AG04449 (cell line): ENCODE data around the gene PRR23B.

ENCODE experiments used
- CTCF ChIA-PET: fragments of 350-600 bp; formaldehyde crosslinking; extraction: SDS; loops from one replicate; lab custom pipeline; 2021; ENCODE audit warnings: antibody characterized with exemption; lab: Yijun Ruan, JAX
- POLR2A ChIA-PET: fragments of 400-600, 350-600 bp; formaldehyde crosslinking; extraction: SDS; loops from one replicate; lab custom pipeline; 2020; ENCODE audit warnings: antibody characterized with exemption, inconsistent platforms; lab: Yijun Ruan, JAX
- DNase-seq: peaks from one replicate; pipeline ENCODE4 v3.0.0-alpha.2; 2010; ENCODE audit warnings: low read depth, low spot score
- H3K4me3 ChIP-seq: 2 replicates; pipeline ENCODE4 v1.5.1; 2011; ENCODE audit warnings: low read depth, mild to moderate bottlenecking, control low read depth, low read length
- TF ChIP-seq, protein P1 (sequence below): IDR thresholded peaks from one replicate; pipeline ENCODE4 v1.5.1; 2011; ENCODE audit warnings: mild to moderate bottlenecking, moderate library complexity, low read length, control low read depth, inconsistent platforms; ENCODE audit not compliant: insufficient read depth; ENCODE audit errors: missing control alignments

The PRR23B gene

DNA sequence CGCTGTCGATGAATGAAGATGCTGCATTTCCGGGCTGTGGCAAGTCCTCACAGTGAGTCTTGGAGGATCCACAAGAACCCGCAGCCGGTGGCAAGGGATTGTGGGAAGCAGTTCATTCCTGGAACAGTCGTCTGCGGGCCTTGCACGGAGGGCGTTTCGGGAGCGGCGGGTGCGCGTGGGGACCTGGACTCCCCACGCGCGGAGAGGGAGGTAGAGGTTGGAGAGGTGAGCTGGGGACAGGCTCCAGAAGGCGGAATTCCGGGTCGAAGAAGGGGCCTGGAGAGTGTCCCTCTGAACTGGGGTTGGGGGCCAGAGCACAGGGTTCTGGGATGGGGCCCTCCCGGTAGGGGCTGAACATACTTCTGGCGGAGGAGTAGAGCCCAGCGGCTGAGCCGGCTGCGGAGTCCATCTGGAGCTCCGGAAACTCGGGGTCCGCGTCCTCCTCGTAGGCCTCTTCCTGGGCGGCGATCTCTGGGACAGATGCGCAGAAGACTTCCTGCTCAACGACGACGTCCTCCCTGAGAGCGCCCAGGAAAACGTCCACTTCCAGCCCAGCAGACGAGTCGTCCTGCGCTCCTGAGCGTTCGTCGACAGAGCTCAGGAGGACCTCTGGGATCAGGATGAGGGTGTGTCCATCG is 15.3 kb downstream of the PRR23B start:
- TF ChIP-seq, protein P1, sequence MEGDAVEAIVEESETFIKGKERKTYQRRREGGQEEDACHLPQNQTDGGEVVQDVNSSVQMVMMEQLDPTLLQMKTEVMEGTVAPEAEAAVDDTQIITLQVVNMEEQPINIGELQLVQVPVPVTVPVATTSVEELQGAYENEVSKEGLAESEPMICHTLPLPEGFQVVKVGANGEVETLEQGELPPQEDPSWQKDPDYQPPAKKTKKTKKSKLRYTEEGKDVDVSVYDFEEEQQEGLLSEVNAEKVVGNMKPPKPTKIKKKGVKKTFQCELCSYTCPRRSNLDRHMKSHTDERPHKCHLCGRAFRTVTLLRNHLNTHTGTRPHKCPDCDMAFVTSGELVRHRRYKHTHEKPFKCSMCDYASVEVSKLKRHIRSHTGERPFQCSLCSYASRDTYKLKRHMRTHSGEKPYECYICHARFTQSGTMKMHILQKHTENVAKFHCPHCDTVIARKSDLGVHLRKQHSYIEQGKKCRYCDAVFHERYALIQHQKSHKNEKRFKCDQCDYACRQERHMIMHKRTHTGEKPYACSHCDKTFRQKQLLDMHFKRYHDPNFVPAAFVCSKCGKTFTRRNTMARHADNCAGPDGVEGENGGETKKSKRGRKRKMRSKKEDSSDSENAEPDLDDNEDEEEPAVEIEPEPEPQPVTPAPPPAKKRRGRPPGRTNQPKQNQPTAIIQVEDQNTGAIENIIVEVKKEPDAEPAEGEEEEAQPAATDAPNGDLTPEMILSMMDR: no peak
- H3K4me3 ChIP-seq: no peak overlapping the region
- CTCF ChIA-PET: no interaction called here
- POLR2A ChIA-PET: no interaction called here
- no peak for DNase-seq

GRCh38 chr3:138995706-138996105 is 25.0 kb downstream of the PRR23B start:
- TF ChIP-seq, protein P1: no peak
- POLR2A ChIA-PET: no interaction called here
- CTCF ChIA-PET: no interaction called here
- no peak for DNase-seq
- no peak overlapping the region for H3K4me3 ChIP-seq

- H3K4me3 ChIP-seq: no peak overlapping the region
- no peak for DNase-seq
- POLR2A ChIA-PET: interaction anchor here (0.6 kb wide), 1 partner anchor 434 kb away, joined by 4 read pairs; no protein-coding TSS in a partner anchor
- CTCF ChIA-PET: interaction anchor here (0.9 kb wide), 1 partner anchor 51 kb away, joined by 3 read pairs; no protein-coding TSS in a partner anchor
- TF ChIP-seq, protein P1: no peak
Measured at GRCh38 chr3:138987181-138987580, 33.5 kb downstream of the PRR23B start.

DNA sequence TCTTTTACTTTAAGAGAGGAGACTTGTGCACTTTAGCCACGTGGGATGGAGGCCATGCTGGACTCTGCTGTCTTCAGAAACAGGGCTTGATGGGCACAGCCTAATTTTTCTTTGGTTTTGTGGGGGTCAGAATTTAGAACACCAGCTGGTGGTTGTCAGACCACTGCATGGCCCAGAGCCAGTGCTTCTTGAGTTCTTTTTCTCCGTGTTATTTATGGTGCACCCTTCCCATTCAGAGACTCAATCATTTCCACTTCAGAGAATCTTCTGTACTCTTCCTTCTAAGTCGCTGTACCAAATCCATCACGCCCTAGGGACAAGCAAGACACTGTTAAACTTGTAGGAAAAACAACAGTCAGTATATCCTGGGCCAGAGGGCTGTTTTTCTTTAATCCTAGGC is 34.8 kb downstream of the PRR23B start:
- H3K4me3 ChIP-seq: no peak overlapping the region
- POLR2A ChIA-PET: no interaction called here
- TF ChIP-seq, protein P1: no peak
- CTCF ChIA-PET: no interaction called here
- DNase-seq: no peak

GRCh38 chr3:138984816-138985215 is 35.9 kb downstream of the PRR23B start:
- TF ChIP-seq, protein P1: no peak
- ChIA-PET CTCF (interaction anchor here (5.6 kb wide), 1 partner anchor 48 kb away, joined by 35 read pairs; no protein-coding TSS in a partner anchor), POLR2A (no interaction called here)
- DNase-seq: no peak
- H3K4me3 ChIP-seq: no peak overlapping the region

GRCh38 chr3:138976047-138976446 is 44.7 kb downstream of the PRR23B start:
- no peak overlapping the region for H3K4me3 ChIP-seq
- POLR2A ChIA-PET: no interaction called here
- TF ChIP-seq, protein P1: no peak
- CTCF ChIA-PET: interaction anchor here (1.6 kb wide), 1 partner anchor 40 kb away, joined by 4 read pairs; no protein-coding TSS in a partner anchor
- DNase-seq: no peak
